Smooth muscle cell of bladder (primary cell): Measurements from ENCODE around the gene IFT25. TPM values are rescaled to one million over a fixed set of nuclear protein-coding genes. Genes with fewer than 3 reads are reported as not detected.

Experiments used
- total RNA-seq: library from RNA; depleted of rRNA; stranded (reverse); fragments of >200 nt; gene quantifications from 2 replicates; pipeline ENCODE4 v1.2.3, GENCODE V29; 2014

The IFT25 gene
- total RNA-seq: 16.5 and 23.8 TPM in 2 replicates

GRCh38 chr1:53945433-53946251 is at the start of gene IFT25:
Gene IFT25, minus strand, starts transcription at chr1:53945699. Its CDS starts 5,617 bp downstream, at chr1:53940082.

GRCh38 chr1:53946252-53947171 is 1.0 kb upstream of the IFT25 start, which contains the start of gene LRRC42:
Gene LRRC42, plus strand, starts transcription at chr1:53946350. Its CDS starts 5,650 bp downstream, at chr1:53952000.

GRCh38 chr1:53893999-53894636 is 51.4 kb downstream of the IFT25 start, which contains the start of gene DIO1:
Gene DIO1, plus strand, starts transcription at chr1:53894187. Its CDS starts 24 bp downstream, at chr1:53894211.

GRCh38 chr1:53889304-53890298 is 55.9 kb downstream of the IFT25 start, which contains the start of gene YIPF1:
Gene YIPF1, minus strand, starts transcription at chr1:53889797. Its CDS starts 860 bp downstream, at chr1:53888937.

Other genes with a start within 250 kb of the IFT25 start
- 0.18 and 0.28 TPM in 2 replicates for gene GLIS1, start 206.5 kb downstream of the IFT25 start, total RNA-seq
- 8.4 and 8.8 TPM in 2 replicates for gene NDC1, start 107.4 kb downstream of the IFT25 start, total RNA-seq
- 28.7 and 32.4 TPM in 2 replicates for gene YIPF1, start 55.9 kb downstream of the IFT25 start, total RNA-seq
- not detected in 2 replicates for gene DIO1, start 51.5 kb downstream of the IFT25 start, total RNA-seq
- gene LRRC42, start 651 bp upstream of the IFT25 start, total RNA-seq: 23.9 and 25.9 TPM in 2 replicates
- gene LDLRAD1, start 72.5 kb upstream of the IFT25 start, total RNA-seq: not detected in 2 replicates
- gene TMEM59, start 107.5 kb upstream of the IFT25 start, total RNA-seq: 373 and 516 TPM in 2 replicates
- gene TCEANC2, start 107.9 kb upstream of the IFT25 start, total RNA-seq: 2.6 and 3.0 TPM in 2 replicates
- not detected in 2 replicates for gene CDCP2, start 207.3 kb upstream of the IFT25 start, total RNA-seq